Endothelial cell (in vitro differentiated cells): Measurements from ENCODE around the gene KRT36. TPM values are rescaled to one million over a fixed set of nuclear protein-coding genes. Genes with fewer than 3 reads are reported as not detected.

Experiments used
- DNase-seq: peaks from one replicate; pipeline ENCODE4 v3.0.0; 2021; ENCODE audit warnings: low spot score
- H3K27ac Mint-ChIP-seq: one replicate; pipeline ENCODE4 v1.8.0; 2021; ENCODE audit warnings: mixed read lengths, inconsistent platforms; ENCODE audit not compliant: unreplicated experiment
- H3K27me3 Mint-ChIP-seq: one replicate; pipeline ENCODE4 v1.8.0; 2021; ENCODE audit warnings: mild to moderate bottlenecking, moderate library complexity, mixed read lengths, inconsistent platforms; ENCODE audit not compliant: unreplicated experiment
- H3K36me3 Mint-ChIP-seq: one replicate; pipeline ENCODE4 v1.8.0; 2021; ENCODE audit warnings: mild to moderate bottlenecking, low read depth, mixed read lengths, inconsistent platforms; ENCODE audit not compliant: unreplicated experiment
- H3K4me1 Mint-ChIP-seq: one replicate; pipeline ENCODE4 v1.8.0; 2021; ENCODE audit warnings: mild to moderate bottlenecking, mixed read lengths, inconsistent platforms; ENCODE audit not compliant: unreplicated experiment
- H3K4me3 Mint-ChIP-seq: one replicate; pipeline ENCODE4 v1.8.0; 2021; ENCODE audit warnings: mild to moderate bottlenecking, mixed read lengths, inconsistent platforms; ENCODE audit not compliant: unreplicated experiment
- H3K9me3 Mint-ChIP-seq: one replicate; pipeline ENCODE4 v1.8.0; 2021; ENCODE audit warnings: mixed read lengths, inconsistent platforms; ENCODE audit not compliant: unreplicated experiment
- CTCF ChIP-seq: fragments of 200-600 bp; sonication (generic); IDR thresholded peaks from one replicate; pipeline ENCODE4 v1.5.0; 2021; ENCODE audit warnings: antibody characterized with exemption; ENCODE audit not compliant: unreplicated experiment
- total RNA-seq: library from RNA; stranded (reverse); fragmentation: NEBNext Ultra II Directional; extraction: Animal tissue kit (Norgen Biotek cat#: 25700); gene quantifications from one replicate; pipeline ENCODE4 v1.2.1, GENCODE V29; 2021; ENCODE audit not compliant: unreplicated experiment

Gene KRT36
- total RNA-seq, 1 donor from 2014 or later, result not detected

- Mint-ChIP-seq H3K27ac (no peak overlapping the region), H3K36me3 (no peaks in the 10 kb centered on the region), H3K4me3 (no peak overlapping the region), H3K27me3 (no peaks in the 10 kb centered on the region), H3K4me1 (no peaks in the 10 kb centered on the region), H3K9me3 (no peaks in the 10 kb centered on the region)
- no peak for DNase-seq
- no peak for TF ChIP-seq CTCF
Measured at GRCh38 chr17:41512546-41513167, 22.9 kb upstream of the KRT36 start.

GRCh38 chr17:41511716-41512115 lies 22.0 kb upstream of the KRT36 start:
- no peak for DNase-seq
- H3K9me3 Mint-ChIP-seq, result no peaks in the 10 kb centered on the region
- TF ChIP-seq CTCF, result no peak
- no peaks in the 10 kb centered on the region for H3K4me1 Mint-ChIP-seq
- H3K27me3 Mint-ChIP-seq, result no peaks in the 10 kb centered on the region
- H3K27ac Mint-ChIP-seq, result no peak overlapping the region
- H3K4me3 Mint-ChIP-seq, result no peak overlapping the region
- H3K36me3 Mint-ChIP-seq, result no peaks in the 10 kb centered on the region

DNA sequence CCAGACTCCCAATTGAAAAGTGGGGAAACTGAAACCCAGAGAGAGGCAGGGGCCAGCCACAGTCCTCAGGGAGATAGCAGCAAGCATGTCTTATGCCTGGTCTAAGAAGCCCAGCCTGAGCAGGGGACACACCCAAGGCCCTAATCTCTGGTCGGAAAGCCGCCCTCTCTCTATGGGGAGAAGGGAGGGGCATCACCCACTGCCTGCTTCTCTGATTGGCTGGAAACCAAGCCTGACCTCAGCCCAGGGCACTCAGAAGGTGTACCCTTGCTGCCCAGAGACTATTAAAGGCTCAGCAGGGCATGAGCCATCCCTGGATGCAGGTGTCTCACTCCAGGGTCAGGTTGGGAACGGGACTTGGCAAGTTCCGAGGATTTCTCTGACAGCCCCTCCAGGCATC lies 21.4 kb upstream of the KRT36 start:
- TF ChIP-seq CTCF, result no peak
- no peaks in the 10 kb centered on the region for H3K9me3 Mint-ChIP-seq
- no peak for DNase-seq
- no peaks in the 10 kb centered on the region for H3K4me1 Mint-ChIP-seq
- H3K4me3 Mint-ChIP-seq, result no peak overlapping the region
- H3K36me3 Mint-ChIP-seq, result no peaks in the 10 kb centered on the region
- no peak overlapping the region for H3K27ac Mint-ChIP-seq
- peaks cover 5% of the 10 kb centered on the region for H3K27me3 Mint-ChIP-seq

DNA sequence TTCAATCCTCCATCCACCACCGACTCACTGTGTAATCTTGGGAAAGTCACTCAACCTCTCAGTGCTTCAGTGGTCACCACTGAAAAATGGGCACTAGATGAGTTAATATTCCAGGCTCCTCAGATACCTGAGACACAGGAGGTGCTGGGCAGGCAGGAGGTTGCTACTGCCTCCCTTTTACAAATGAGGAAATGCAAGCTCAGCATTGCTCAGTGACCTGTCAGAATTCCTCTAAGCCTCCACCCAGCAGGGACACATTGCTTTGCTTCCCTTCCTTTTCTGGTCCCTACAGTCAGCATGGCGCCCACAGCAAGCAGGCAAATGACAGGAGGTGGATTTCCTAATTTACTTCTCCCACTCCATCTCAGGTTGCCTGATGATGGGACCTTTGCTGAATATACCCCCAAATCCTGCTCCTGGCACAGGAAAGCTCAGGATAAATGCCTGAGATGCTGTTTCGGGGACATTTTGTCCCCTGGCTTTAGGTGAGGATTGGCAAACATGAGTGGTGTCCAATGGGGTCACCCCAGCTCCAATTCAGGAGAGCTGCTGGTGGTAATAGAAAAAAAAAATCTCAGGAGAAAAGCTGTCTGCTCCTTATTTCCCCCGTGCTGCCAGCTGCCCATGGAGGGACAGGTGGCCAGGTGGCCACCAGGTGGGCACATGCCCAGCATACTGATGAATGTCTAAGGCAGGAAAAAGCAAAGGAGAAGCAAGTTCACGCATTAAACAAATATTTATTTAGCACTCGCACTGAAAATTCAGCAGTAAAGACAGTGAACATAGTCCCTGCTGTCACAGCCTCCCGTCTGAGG lies 20.7 kb upstream of the KRT36 start:
- Mint-ChIP-seq H3K27ac (no peak overlapping the region), H3K4me3 (no peak overlapping the region), H3K9me3 (no peaks in the 10 kb centered on the region), H3K36me3 (no peaks in the 10 kb centered on the region), H3K4me1 (no peaks in the 10 kb centered on the region), H3K27me3 (peaks cover 5% of the 10 kb centered on the region)
- DNase-seq, result no peak
- no peak for TF ChIP-seq CTCF

DNA sequence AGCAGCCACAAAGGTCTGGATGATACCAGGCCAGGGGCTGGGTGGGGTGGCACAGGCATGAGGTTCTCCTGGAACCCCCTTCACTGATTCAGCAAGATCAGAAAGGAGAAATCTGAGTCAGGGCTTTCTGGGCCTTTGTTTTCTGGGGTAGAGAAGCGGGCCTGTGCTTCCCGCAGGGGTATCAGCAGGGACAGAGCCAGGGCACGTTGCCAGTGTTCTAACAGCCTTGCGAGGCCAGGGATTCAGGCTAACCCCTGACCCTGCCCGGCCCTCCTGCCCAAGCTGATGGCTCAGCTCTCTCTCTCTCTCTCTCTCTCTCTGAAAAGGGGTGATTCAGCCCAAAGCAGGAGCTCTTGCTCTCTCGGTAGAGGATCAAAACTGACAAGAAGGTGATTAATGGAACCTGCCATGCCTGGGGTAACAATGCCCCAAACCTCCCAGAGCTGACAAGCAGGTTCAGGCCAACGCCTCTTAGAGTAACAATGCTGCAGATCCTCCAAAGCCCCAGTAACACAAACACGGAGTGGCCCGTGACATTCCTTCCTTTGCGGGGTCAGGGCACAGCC lies 17.7 kb upstream of the KRT36 start:
- Mint-ChIP-seq H3K27ac (no peak overlapping the region), H3K27me3 (peaks cover 7% of the 10 kb centered on the region), H3K36me3 (no peaks in the 10 kb centered on the region)

More for the DNA sequence above, 17.7 kb upstream of the KRT36 start:
- TF ChIP-seq CTCF, result no peak
- Mint-ChIP-seq H3K9me3 (no peaks in the 10 kb centered on the region), H3K4me1 (no peaks in the 10 kb centered on the region), H3K4me3 (no peak overlapping the region)
- DNase-seq, result no peak
